HL-60 (cell line): ENCODE data around the gene TMEM141.

Source experiments
- GABPA ChIP-seq: IDR thresholded peaks from 2 replicates; pipeline ENCODE4 v1.6.1; 2012; ENCODE audit warnings: low read depth
- POLR2AphosphoS5 ChIP-seq: IDR thresholded peaks from 2 replicates; pipeline ENCODE4 v1.6.1; 2012; ENCODE audit warnings: low read depth
- SPI1 ChIP-seq: IDR thresholded peaks from 2 replicates; pipeline ENCODE4 v1.6.1; 2012; ENCODE audit warnings: low read depth, mild to moderate bottlenecking, borderline replicate concordance
- TF ChIP-seq, protein P1 (sequence below): IDR thresholded peaks from one replicate; pipeline ENCODE4 v1.5.1; 2011; ENCODE audit warnings: low read length, control low read depth, inconsistent platforms; ENCODE audit not compliant: insufficient read depth

DNA sequence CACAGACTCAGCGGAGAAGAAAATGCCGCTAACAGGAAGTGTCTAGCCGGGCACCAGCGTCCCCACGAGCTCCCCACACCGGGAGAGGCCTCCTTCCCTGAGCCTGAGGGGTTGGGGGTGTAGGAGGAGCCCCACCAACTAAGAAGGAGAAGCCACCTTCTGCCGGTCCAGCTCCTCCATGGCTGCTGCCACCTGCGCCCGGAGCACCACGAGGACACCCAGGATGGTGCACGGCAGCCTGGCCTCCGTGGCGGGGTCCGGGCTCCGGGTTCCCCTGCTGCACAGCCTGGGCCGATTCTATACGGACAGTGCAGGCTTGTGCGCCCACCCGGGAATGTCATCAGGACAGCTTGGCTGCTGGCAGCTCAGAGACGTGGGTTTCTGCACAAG is 33.4 kb upstream of the TMEM141 start:
- TF ChIP-seq, protein P1, sequence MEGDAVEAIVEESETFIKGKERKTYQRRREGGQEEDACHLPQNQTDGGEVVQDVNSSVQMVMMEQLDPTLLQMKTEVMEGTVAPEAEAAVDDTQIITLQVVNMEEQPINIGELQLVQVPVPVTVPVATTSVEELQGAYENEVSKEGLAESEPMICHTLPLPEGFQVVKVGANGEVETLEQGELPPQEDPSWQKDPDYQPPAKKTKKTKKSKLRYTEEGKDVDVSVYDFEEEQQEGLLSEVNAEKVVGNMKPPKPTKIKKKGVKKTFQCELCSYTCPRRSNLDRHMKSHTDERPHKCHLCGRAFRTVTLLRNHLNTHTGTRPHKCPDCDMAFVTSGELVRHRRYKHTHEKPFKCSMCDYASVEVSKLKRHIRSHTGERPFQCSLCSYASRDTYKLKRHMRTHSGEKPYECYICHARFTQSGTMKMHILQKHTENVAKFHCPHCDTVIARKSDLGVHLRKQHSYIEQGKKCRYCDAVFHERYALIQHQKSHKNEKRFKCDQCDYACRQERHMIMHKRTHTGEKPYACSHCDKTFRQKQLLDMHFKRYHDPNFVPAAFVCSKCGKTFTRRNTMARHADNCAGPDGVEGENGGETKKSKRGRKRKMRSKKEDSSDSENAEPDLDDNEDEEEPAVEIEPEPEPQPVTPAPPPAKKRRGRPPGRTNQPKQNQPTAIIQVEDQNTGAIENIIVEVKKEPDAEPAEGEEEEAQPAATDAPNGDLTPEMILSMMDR = no peak
- no peak for TF ChIP-seq SPI1
- TF ChIP-seq POLR2AphosphoS5 = no peak
- no peak for TF ChIP-seq GABPA
